Kidney (tissue), 14 donors: Measurements from ENCODE around the gene IL4R. TPM values are rescaled to one million over a fixed set of nuclear protein-coding genes. Genes with fewer than 3 reads are reported as not detected.

Source experiments
- DNase-seq, 5 donors: peaks; one replicate each; pipeline ENCODE4 v3.0.0-alpha.2; 2013 to 2020
- FAIRE-seq: peaks from 2 replicates; lab custom pipeline; 2012; peaks lifted over from hg19 to GRCh38; lab: Jason Lieb, UNC
- H3K27ac ChIP-seq, 2 donors: one replicate each; pipeline ENCODE4 v1.7.0; 2013; ENCODE audit warnings: low read depth in 2 of 2, low read length in 2 of 2, inconsistent platforms in 1 of 2
- H3K27me3 ChIP-seq: one replicate; pipeline ENCODE4 v1.7.1; 2013; ENCODE audit warnings: low read length, inconsistent platforms; ENCODE audit not compliant: control insufficient read depth, insufficient read depth
- H3K36me3 ChIP-seq, 3 donors: one replicate each; pipeline versions ENCODE4 v1.7.0 to v1.7.1; 2013; ENCODE audit warnings: low read length in 3 of 3, control low read depth in 1 of 3, inconsistent platforms in 1 of 3; ENCODE audit not compliant: insufficient read depth in 3 of 3, control insufficient read depth in 2 of 3
- H3K4me1 ChIP-seq, 3 donors: one replicate each; pipeline versions ENCODE4 v1.7.0 to v1.7.1; 2013; ENCODE audit warnings: low read length in 3 of 3, inconsistent platforms in 1 of 3, low read depth in 1 of 3; ENCODE audit not compliant: control insufficient read depth in 2 of 3, insufficient read depth in 2 of 3
- H3K4me3 ChIP-seq, 3 donors: one replicate each; pipeline versions ENCODE4 v1.7.0 to v1.8.1; 2013; ENCODE audit warnings: low read length in 3 of 3, control low read depth in 1 of 3, inconsistent platforms in 1 of 3
- H3K9ac ChIP-seq, 3 donors: one replicate each; pipeline versions ENCODE4 v1.7.0 to v1.7.1; 2013; ENCODE audit warnings: low read length in 3 of 3, control low read depth in 1 of 3, inconsistent platforms in 1 of 3
- H3K9me3 ChIP-seq, 3 donors: one replicate each; pipeline versions ENCODE4 v1.7.0 to v1.7.1; 2013; ENCODE audit warnings: low read length in 3 of 3, control low read depth in 1 of 3, inconsistent platforms in 1 of 3; ENCODE audit not compliant: control insufficient read depth in 2 of 3, insufficient read depth in 1 of 3
- intact Hi-C: fragments of 100-400 bp; cut with DNase I; formaldehyde crosslinking; loops from one replicate; pipeline ENCODE4 v1.11.1; 2022
- polyA plus RNA-seq: library from polyadenylated mRNA; stranded (reverse); fragments of 350-450 nt; fragmentation: Illumina TruSeq; extraction: RNeasy Lipid Tissue Mini Kit (QIAGEN cat#74804); gene quantifications from one replicate; pipeline ENCODE4 v1.2.3, GENCODE V29; 2014; ENCODE audit warnings: low read depth, low replicate concordance; ENCODE audit not compliant: insufficient read depth
- total RNA-seq: library from RNA; stranded (reverse); fragmentation: NEBNext Ultra II Directional; extraction: Animal tissue kit (Norgen Biotek cat#: 25700); gene quantifications from one replicate; pipeline ENCODE4 v1.2.1, GENCODE V29; 2021
- TF ChIP-seq, protein P1 (sequence below): IDR thresholded peaks from 3 replicates; pipeline ENCODE4 v1.5.1; 2012; ENCODE audit warnings: mild to moderate bottlenecking, moderate library complexity, borderline replicate concordance; ENCODE audit not compliant: insufficient read depth; ENCODE audit errors: extremely low read depth
- donor health status: control.
- donor health status: control.
- donor health status: control.
- donor health status: control.
- donor health status: control.
- donor health status: DM: yes; HTN: yes; CAD: no.
- donor health status: Normal renal cell carcinoma (clear cell type).

IL4R gene
- total and polyA plus RNA-seq, 2 donors from 2014 or later, result 13.8 to 115 TPM

DNA sequence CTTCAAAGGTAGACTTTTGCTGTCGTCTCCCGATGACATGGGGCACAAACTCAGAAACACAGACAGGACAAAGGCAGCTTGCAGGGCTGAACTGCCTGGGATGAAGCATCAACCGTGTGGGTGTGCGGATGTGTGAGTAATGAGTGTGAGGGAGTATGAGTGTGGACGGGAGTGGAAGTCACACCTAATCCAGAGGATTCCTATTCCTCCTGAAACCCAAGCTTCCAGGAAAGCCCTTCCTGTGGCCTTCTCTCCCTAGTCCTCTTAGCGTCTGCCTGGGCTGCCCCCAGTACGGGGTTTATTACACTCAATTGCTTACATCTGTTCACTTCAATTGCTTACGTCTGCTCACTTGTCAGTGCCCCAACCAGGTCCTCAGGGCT, 2.3 kb upstream of the IL4R start:
- DNase-seq (peak in 2 of 5 donors; percentile 20 to 36), FAIRE-seq (no peak)
- peaks cover 0 to 7% (median 0%) of the 10 kb centered on the region in 3 donors for H3K4me1 ChIP-seq
- H3K9ac ChIP-seq, result no peak overlapping the region
- no peaks in the 10 kb centered on the region for H3K27me3 ChIP-seq
- TF ChIP-seq, protein P1, sequence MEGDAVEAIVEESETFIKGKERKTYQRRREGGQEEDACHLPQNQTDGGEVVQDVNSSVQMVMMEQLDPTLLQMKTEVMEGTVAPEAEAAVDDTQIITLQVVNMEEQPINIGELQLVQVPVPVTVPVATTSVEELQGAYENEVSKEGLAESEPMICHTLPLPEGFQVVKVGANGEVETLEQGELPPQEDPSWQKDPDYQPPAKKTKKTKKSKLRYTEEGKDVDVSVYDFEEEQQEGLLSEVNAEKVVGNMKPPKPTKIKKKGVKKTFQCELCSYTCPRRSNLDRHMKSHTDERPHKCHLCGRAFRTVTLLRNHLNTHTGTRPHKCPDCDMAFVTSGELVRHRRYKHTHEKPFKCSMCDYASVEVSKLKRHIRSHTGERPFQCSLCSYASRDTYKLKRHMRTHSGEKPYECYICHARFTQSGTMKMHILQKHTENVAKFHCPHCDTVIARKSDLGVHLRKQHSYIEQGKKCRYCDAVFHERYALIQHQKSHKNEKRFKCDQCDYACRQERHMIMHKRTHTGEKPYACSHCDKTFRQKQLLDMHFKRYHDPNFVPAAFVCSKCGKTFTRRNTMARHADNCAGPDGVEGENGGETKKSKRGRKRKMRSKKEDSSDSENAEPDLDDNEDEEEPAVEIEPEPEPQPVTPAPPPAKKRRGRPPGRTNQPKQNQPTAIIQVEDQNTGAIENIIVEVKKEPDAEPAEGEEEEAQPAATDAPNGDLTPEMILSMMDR, result no peak
- H3K36me3 ChIP-seq, result no peaks in the 10 kb centered on the region
- H3K9me3 ChIP-seq, result peaks cover 0 to 5% (median 3%) of the 10 kb centered on the region in 3 donors
- intact Hi-C loops, result no loop called here
- no peak overlapping the region for H3K4me3 ChIP-seq
- H3K27ac ChIP-seq, result no peak overlapping the region

DNA sequence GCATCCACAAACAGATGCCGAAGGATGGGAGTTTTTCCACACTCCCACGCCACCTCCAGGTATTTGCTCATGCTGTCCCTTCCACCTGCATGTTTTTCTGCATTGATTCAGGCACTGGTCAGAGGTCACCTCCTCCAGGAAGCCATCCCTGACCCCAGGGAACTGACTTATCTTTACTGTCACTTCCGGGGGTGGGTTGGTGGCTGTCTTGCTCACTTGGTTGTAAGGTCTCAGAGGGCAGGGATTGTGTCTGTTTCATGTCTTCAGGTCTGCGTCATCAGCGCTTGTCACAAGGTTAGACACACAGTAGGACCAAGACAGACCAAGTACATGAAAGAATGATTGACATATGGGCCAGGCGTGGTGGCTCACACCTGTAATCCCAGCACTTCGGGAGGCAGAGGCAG, 1.9 kb upstream of the IL4R start:
- FAIRE-seq (no peak), DNase-seq (peak in 1 of 5 donors; percentile 43)
- Histone ChIP-seq H3K27ac (no peak overlapping the region), H3K4me1 (peaks cover 0 to 8% (median 0%) of the 10 kb centered on the region in 3 donors), H3K9ac (no peak overlapping the region), H3K27me3 (no peaks in the 10 kb centered on the region), H3K4me3 (no peak overlapping the region), H3K36me3 (no peaks in the 10 kb centered on the region), H3K9me3 (peaks cover 0 to 5% (median 3%) of the 10 kb centered on the region in 3 donors)
- TF ChIP-seq, protein P1, result no peak
- intact Hi-C loops, result no loop called here

DNA sequence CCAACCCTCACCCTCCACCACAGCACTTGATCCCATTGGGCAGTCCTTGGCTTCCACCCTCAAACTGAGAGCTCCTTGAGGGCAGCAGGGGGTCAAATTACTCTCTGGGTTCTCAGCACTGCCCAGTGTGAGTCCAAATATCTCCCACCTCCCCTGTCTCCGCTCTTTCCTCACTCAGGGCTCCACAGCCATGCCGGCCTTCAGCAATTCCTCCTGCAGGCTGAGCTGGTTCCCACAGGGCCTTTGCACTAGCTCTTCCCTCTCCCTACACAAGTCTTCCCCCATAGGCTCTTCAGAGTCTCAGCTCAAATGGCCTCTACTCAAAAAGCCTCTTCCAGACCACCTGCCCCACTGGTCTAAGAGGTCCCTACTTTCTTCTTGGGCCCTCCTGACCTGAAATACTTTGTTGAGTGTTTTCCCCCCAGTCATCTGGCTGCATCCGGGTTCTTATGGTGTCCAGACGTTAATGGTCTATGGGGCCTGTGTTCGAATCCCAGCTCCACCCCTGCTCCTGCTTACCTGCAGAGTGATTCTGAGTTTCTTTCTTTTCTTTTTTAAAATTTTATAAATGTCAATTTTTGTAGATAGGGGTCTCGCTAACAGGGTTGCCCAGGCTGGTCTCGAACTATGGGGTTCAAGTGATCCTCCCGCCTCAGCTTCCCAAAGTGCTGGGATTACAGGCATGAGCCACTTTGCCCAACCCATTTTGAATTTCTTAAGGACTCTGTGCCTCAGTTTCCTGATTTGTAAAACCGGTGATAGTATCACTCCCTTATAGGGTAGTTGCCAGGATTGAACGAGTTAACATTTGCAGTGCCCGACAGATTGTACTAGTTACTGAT, 973 bp upstream of the IL4R start:
- FAIRE-seq (no peak), DNase-seq (peak in 2 of 5 donors; percentile 37 to 38)
- H3K4me1 ChIP-seq, result peaks cover 0 to 14% (median 0%) of the 10 kb centered on the region in 3 donors
- TF ChIP-seq, protein P1, result no peak
- H3K27me3 ChIP-seq, result no peaks in the 10 kb centered on the region
- intact Hi-C loops, result no loop called here
- H3K27ac ChIP-seq, result peak overlapping the region; percentile 96
- peak overlapping the region; percentile 28 to 74 (median 48) for H3K4me3 ChIP-seq
- no peaks in the 10 kb centered on the region for H3K36me3 ChIP-seq
- peaks cover 0 to 5% (median 3%) of the 10 kb centered on the region in 3 donors for H3K9me3 ChIP-seq
- H3K9ac ChIP-seq, result peak overlapping the region in 2 of 3 donors; percentile 18 to 59
